Parathyroid adenoma (tissue), 2 donors: ENCODE results near the gene ACOT9.

Experiments used
- H2AFZ ChIP-seq: fragments of 300-600 bp; sonication (generic); one replicate; pipeline ENCODE4 v1.7.0; 2017; ENCODE audit warnings: antibody characterized with exemption, mild to moderate bottlenecking
- H3K27ac ChIP-seq: fragments of 300-600 bp; sonication (generic); one replicate; pipeline ENCODE4 v1.7.0; 2017
- H3K27me3 ChIP-seq: fragments of 300-600 bp; sonication (generic); one replicate; pipeline ENCODE4 v1.7.0; 2017; ENCODE audit warnings: low read length; ENCODE audit not compliant: control insufficient read depth, insufficient read depth
- H3K36me3 ChIP-seq: fragments of 300-600 bp; sonication (generic); one replicate; pipeline ENCODE4 v1.7.0; 2017; ENCODE audit warnings: low read length; ENCODE audit not compliant: control insufficient read depth, insufficient read depth
- H3K4me1 ChIP-seq: fragments of 300-600 bp; sonication (generic); one replicate; pipeline ENCODE4 v1.7.0; 2017; ENCODE audit warnings: control low read depth
- H3K4me2 ChIP-seq: fragments of 300-600 bp; sonication (generic); one replicate; pipeline ENCODE4 v1.7.0; 2017; ENCODE audit warnings: low read length
- H3K4me3 ChIP-seq: fragments of 300-600 bp; sonication (generic); one replicate; pipeline ENCODE4 v1.7.0; 2017; ENCODE audit warnings: low read depth, low read length
- H3K79me2 ChIP-seq: fragments of 300-600 bp; sonication (generic); one replicate; pipeline ENCODE4 v1.7.0; 2017; ENCODE audit warnings: control low read depth
- H3K9ac ChIP-seq: fragments of 300-600 bp; sonication (generic); one replicate; pipeline ENCODE4 v1.7.0; 2017; ENCODE audit warnings: mild to moderate bottlenecking
- H3K9me3 ChIP-seq: fragments of 300-600 bp; sonication (generic); one replicate; pipeline ENCODE4 v1.7.0; 2017; ENCODE audit warnings: low read length; ENCODE audit not compliant: control insufficient read depth
- CTCF ChIP-seq: fragments of 300-600 bp; sonication (generic); IDR thresholded peaks from one replicate; pipeline ENCODE4 v1.7.0; 2017; ENCODE audit warnings: antibody characterized with exemption, mild to moderate bottlenecking
- donor health status: primary hyperparathyroidism.

The ACOT9 gene

GRCh38 chrX:23766650-23767551 lies 23.8 kb upstream of the ACOT9 start:
- no peak overlapping the region for H3K4me3 ChIP-seq
- H3K4me2 ChIP-seq: no peak overlapping the region
- H3K27me3 ChIP-seq: no peaks in the 10 kb centered on the region
- no peak overlapping the region for H2AFZ ChIP-seq
- H3K9ac ChIP-seq: no peak overlapping the region
- H3K27ac ChIP-seq: no peak overlapping the region
- no peaks in the 10 kb centered on the region for H3K9me3 ChIP-seq
- no peaks in the 10 kb centered on the region for H3K79me2 ChIP-seq
- TF ChIP-seq CTCF: no peak
- no peaks in the 10 kb centered on the region for H3K36me3 ChIP-seq
- no peaks in the 10 kb centered on the region for H3K4me1 ChIP-seq

- no peaks in the 10 kb centered on the region for H3K4me1 ChIP-seq
- H3K4me2 ChIP-seq: no peak overlapping the region
- TF ChIP-seq CTCF: no peak
- H3K79me2 ChIP-seq: no peaks in the 10 kb centered on the region
- no peak overlapping the region for H2AFZ ChIP-seq
- no peak overlapping the region for H3K4me3 ChIP-seq
- no peaks in the 10 kb centered on the region for H3K36me3 ChIP-seq
- H3K27me3 ChIP-seq: no peaks in the 10 kb centered on the region
- no peaks in the 10 kb centered on the region for H3K9me3 ChIP-seq
- H3K27ac ChIP-seq: no peak overlapping the region
- H3K9ac ChIP-seq: no peak overlapping the region
Observed at GRCh38 chrX:23765868-23766267, 22.8 kb upstream of the ACOT9 start.

- no peak for TF ChIP-seq CTCF
- H3K4me3 ChIP-seq: no peak overlapping the region
- H3K4me1 ChIP-seq: no peaks in the 10 kb centered on the region
- no peaks in the 10 kb centered on the region for H3K27me3 ChIP-seq
- H3K79me2 ChIP-seq: no peaks in the 10 kb centered on the region
- H3K4me2 ChIP-seq: no peak overlapping the region
- H3K36me3 ChIP-seq: no peaks in the 10 kb centered on the region
- no peak overlapping the region for H3K27ac ChIP-seq
- H3K9me3 ChIP-seq: no peaks in the 10 kb centered on the region
- H2AFZ ChIP-seq: no peak overlapping the region
- H3K9ac ChIP-seq: no peak overlapping the region
Observed at GRCh38 chrX:23765449-23765848, 22.4 kb upstream of the ACOT9 start.

GRCh38 chrX:23764188-23764984 lies 21.3 kb upstream of the ACOT9 start:
- Histone ChIP-seq H3K9me3 (no peaks in the 10 kb centered on the region), H3K4me2 (no peak overlapping the region), H3K79me2 (no peaks in the 10 kb centered on the region), H3K27ac (no peak overlapping the region), H3K36me3 (no peaks in the 10 kb centered on the region), H3K4me1 (no peaks in the 10 kb centered on the region), H2AFZ (no peak overlapping the region), H3K4me3 (no peak overlapping the region), H3K9ac (no peak overlapping the region), H3K27me3 (no peaks in the 10 kb centered on the region)
- TF ChIP-seq CTCF: no peak
